IPS-15b (cell line): ENCODE data around the gene LHCGR.

Experiments
- H3K27me3 ChIP-seq: one replicate; pipeline ENCODE4 v1.6.1; 2013; ENCODE audit warnings: low read length; ENCODE audit not compliant: control insufficient read depth, insufficient read depth
- H3K36me3 ChIP-seq: one replicate; pipeline ENCODE4 v1.6.1; 2013; ENCODE audit warnings: low read length; ENCODE audit not compliant: control insufficient read depth, insufficient read depth
- H3K4me1 ChIP-seq: one replicate; pipeline ENCODE4 v1.6.1; 2013; ENCODE audit warnings: mild to moderate bottlenecking, low read length; ENCODE audit not compliant: control insufficient read depth, insufficient read depth
- H3K4me3 ChIP-seq: one replicate; pipeline ENCODE4 v1.5.1; 2013; ENCODE audit warnings: low read depth, low read length
- H3K9ac ChIP-seq: one replicate; pipeline ENCODE4 v1.6.1; 2013; ENCODE audit warnings: low read depth, mild to moderate bottlenecking, low read length
- H3K9me3 ChIP-seq: one replicate; pipeline ENCODE4 v1.6.1; 2013; ENCODE audit warnings: mild to moderate bottlenecking, low read length; ENCODE audit not compliant: control insufficient read depth, insufficient read depth

Gene LHCGR

GRCh38 chr2:48651158-48651790 is 104.2 kb downstream of the LHCGR start:
- Histone ChIP-seq H3K9ac (no peak overlapping the region), H3K36me3 (no peaks in the 10 kb centered on the region), H3K4me3 (no peak overlapping the region), H3K9me3 (no peaks in the 10 kb centered on the region), H3K4me1 (no peaks in the 10 kb centered on the region), H3K27me3 (no peaks in the 10 kb centered on the region)

GRCh38 chr2:48638261-48638660 is 117.3 kb downstream of the LHCGR start:
- H3K4me3 ChIP-seq: no peak overlapping the region
- H3K27me3 ChIP-seq: no peaks in the 10 kb centered on the region
- H3K9me3 ChIP-seq: no peaks in the 10 kb centered on the region
- no peak overlapping the region for H3K9ac ChIP-seq
- H3K4me1 ChIP-seq: no peaks in the 10 kb centered on the region
- no peaks in the 10 kb centered on the region for H3K36me3 ChIP-seq
